Testis (tissue), 2 donors: ENCODE results near the gene SMIM13.

ENCODE experiments used
- POLR2A ChIP-seq: fragments of 450-650 bp; IDR thresholded peaks from one replicate; pipeline ENCODE4 v1.6.1; 2017; ENCODE audit warnings: antibody characterized with exemption, mild to moderate bottlenecking, moderate library complexity
- TF ChIP-seq, protein P1 (sequence below), 3 experiments: fragments of 450-650 bp in 2 of 3; fragments of 200-600 bp in 1 of 3; sonication (generic) in 1 of 3; IDR thresholded peaks; one replicate each; pipeline ENCODE4 v1.5.1; 2016 to 2019; ENCODE audit warnings: antibody characterized with exemption in 3 of 3, mild to moderate bottlenecking in 2 of 3, moderate library complexity in 1 of 3

DNA sequence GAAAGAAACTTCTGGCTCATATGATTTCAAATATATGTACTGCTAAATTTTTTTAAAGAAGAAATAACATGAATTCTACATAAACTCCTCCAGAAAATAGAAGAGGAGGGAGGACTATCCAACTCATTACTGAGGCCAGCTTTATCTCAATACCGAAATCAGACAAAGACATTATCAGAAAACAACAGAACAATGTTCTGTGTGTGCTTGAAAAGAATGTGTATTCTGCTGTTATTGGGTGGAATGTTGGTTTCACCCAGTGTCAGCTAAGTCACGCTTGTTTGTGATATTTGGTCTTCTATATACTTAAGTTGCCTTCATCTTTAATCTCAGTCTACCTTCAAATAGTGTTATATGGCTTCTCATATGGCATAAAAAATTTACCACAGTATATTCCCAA lies 30.9 kb upstream of the SMIM13 start:
- TF ChIP-seq, protein P1, sequence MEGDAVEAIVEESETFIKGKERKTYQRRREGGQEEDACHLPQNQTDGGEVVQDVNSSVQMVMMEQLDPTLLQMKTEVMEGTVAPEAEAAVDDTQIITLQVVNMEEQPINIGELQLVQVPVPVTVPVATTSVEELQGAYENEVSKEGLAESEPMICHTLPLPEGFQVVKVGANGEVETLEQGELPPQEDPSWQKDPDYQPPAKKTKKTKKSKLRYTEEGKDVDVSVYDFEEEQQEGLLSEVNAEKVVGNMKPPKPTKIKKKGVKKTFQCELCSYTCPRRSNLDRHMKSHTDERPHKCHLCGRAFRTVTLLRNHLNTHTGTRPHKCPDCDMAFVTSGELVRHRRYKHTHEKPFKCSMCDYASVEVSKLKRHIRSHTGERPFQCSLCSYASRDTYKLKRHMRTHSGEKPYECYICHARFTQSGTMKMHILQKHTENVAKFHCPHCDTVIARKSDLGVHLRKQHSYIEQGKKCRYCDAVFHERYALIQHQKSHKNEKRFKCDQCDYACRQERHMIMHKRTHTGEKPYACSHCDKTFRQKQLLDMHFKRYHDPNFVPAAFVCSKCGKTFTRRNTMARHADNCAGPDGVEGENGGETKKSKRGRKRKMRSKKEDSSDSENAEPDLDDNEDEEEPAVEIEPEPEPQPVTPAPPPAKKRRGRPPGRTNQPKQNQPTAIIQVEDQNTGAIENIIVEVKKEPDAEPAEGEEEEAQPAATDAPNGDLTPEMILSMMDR (IDR thresholded peaks at IDR 0.05), result no peak
- no peak for TF ChIP-seq POLR2A
